SK-N-MC (cell line): ENCODE data around the gene WDR35.

Experiments
- EZH2 ChIP-seq: fragments of 200-600 bp; sonication (generic); IDR thresholded peaks from one replicate; pipeline ENCODE4 v1.6.1; 2017; ENCODE audit warnings: antibody characterized with exemption
- POLR2AphosphoS5 ChIP-seq: IDR thresholded peaks from 2 replicates; pipeline ENCODE4 v1.6.1; 2012; ENCODE audit warnings: mild to moderate bottlenecking, low read depth, low read length, borderline replicate concordance

- TF ChIP-seq EZH2 (no peak), POLR2AphosphoS5 (no peak)
Observed at GRCh38 chr2:20023688-20024087, 33.8 kb upstream of the WDR35 start.
